ENCODE data around the gene SIGLEC9.

GRCh38 chr19:51164215-51164614 lies 39.5 kb downstream of the SIGLEC9 start:
- TF ChIP-seq CTCF (IDR thresholded peaks at IDR 0.05; ENCODE audit: low read length), result no peak
- TF ChIP-seq EZH2 (optimal IDR thresholded peaks at IDR 0.05; ENCODE audit: low read depth, low read length), result no peak

All from MM.1S (cell line).